WTC11 (cell line): Measurements from ENCODE around the gene ZC2HC1C.

Experiments
- CTCF ChIP-seq: fragments of 200-600 bp; IDR thresholded peaks from 2 replicates; pipeline ENCODE4 v1.8.0; 2022; ENCODE audit warnings: antibody characterized with exemption
- FOXK1 ChIP-seq: sonication (generic); formaldehyde crosslinking; IDR thresholded peaks from 2 replicates; pipeline ENCODE4 v1.8.0; 2022; ENCODE audit warnings: mild to moderate bottlenecking, moderate library complexity, missing genetic modification reagents
- MLX ChIP-seq: sonication (generic); formaldehyde crosslinking; IDR thresholded peaks from 2 replicates; pipeline ENCODE4 v1.8.1; 2023; ENCODE audit warnings: mild to moderate bottlenecking, missing genetic modification reagents, moderate library complexity
- TF ChIP-seq, protein P1 (sequence below): sonication (generic); formaldehyde crosslinking; IDR thresholded peaks from 2 replicates; pipeline ENCODE4 v1.8.0; 2022; ENCODE audit warnings: mild to moderate bottlenecking, missing genetic modification reagents

DNA sequence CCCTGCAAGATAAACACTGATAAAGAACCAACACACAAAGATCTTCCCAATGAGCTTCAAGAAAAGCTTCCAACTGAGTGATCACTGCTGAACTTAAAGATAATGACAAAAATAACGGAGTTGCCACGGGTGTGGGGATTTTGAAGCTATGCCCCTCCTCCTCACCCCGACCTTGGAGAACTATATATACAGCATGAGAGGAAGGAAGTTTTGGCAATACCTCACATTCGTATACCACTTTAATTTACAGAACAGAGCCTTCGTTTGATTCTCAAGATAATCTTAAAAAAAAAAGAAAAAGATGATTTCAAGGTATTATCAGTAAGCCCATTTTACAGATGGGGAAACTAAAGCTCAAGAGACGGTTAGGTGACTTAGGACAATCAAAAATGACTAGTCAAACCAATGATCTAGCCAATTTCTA is 56.7 kb downstream of the ZC2HC1C start:
- TF ChIP-seq MLX (CRISPR knock-in tag) (no peak), CTCF (no peak), FOXK1 (no peak)
- TF ChIP-seq, protein P1, sequence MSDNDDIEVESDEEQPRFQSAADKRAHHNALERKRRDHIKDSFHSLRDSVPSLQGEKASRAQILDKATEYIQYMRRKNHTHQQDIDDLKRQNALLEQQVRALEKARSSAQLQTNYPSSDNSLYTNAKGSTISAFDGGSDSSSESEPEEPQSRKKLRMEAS = no peak
